K562 (cell line): Measurements from ENCODE around the gene SORBS2.

ENCODE experiments used
- HNRNPL ChIP-seq: fragments of 200-400 bp; formaldehyde crosslinking; IDR thresholded peaks from 2 replicates; pipeline ENCODE4 v1.6.1; 2017; ENCODE audit warnings: low read depth, mild to moderate bottlenecking, low read length
- TRIM24 ChIP-seq, 2 experiments: fragments of 450-650 bp; IDR thresholded peaks; 2 replicates each; pipeline ENCODE4 v1.6.1; 2016

DNA sequence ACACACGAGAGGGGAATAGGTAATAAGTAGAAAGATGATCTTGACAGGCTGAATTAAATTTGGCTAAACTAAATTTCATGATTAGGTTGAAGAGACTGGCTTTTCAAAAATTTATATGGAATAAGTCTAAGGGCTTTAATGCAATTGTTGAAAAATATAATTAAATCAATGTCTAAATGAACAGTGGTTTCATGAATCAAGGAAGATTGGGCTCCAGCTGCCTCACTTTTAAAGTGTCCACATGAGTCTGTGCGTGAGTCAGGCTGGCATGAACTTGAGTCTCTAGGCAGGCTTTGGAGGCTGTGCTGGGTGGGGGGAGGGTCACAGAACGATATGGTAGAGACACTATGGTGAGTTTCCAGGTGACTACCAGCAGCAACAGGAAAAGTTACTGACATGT lies 111.9 kb downstream of the SORBS2 start:
- TF ChIP-seq TRIM24 (IDR thresholded peaks at IDR 0.05) (no peak), HNRNPL (no peak)
